ENCODE data around the gene GRIK3.

DNA sequence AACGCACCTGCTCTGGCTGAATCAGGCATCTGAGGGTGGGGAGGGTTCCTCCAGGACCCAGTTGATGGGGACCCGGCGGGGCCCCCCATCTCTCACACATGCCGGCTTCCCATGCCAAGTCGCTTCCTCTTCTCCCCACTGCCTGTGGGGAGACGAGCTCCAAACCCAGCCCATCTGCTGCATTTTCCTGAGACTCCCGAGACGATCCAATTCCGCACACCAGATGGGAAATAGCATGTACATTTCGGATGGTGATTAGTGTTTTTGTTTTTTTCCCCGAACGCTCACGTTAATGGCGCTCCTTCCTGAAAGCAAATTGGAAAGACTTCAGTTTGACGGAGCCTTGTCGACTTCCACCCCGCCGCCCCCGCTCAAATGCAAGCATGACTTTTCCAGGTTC is 13.2 kb upstream of the GRIK3 start:
- TF ChIP-seq, protein P1, sequence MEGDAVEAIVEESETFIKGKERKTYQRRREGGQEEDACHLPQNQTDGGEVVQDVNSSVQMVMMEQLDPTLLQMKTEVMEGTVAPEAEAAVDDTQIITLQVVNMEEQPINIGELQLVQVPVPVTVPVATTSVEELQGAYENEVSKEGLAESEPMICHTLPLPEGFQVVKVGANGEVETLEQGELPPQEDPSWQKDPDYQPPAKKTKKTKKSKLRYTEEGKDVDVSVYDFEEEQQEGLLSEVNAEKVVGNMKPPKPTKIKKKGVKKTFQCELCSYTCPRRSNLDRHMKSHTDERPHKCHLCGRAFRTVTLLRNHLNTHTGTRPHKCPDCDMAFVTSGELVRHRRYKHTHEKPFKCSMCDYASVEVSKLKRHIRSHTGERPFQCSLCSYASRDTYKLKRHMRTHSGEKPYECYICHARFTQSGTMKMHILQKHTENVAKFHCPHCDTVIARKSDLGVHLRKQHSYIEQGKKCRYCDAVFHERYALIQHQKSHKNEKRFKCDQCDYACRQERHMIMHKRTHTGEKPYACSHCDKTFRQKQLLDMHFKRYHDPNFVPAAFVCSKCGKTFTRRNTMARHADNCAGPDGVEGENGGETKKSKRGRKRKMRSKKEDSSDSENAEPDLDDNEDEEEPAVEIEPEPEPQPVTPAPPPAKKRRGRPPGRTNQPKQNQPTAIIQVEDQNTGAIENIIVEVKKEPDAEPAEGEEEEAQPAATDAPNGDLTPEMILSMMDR (IDR thresholded peaks at IDR 0.05), result no peak
- TF ChIP-seq POLR2A (IDR thresholded peaks at IDR 0.05), result no peak
